Right lobe of liver (tissue), 4 donors: Measurements from ENCODE around the gene GPS1.

Source experiments
- CTCF ChIP-seq, 4 donors: fragments of 200-600 bp in 3 of 4; fragments of 450-650 bp in 1 of 4; IDR thresholded peaks; one replicate each; pipeline versions ENCODE4 v1.5.1 to v1.8.0; 2016 to 2022; ENCODE audit warnings: antibody characterized with exemption in 4 of 4, mild to moderate bottlenecking in 2 of 4
- POLR2A ChIP-seq: fragments of 450-650 bp; IDR thresholded peaks from one replicate; pipeline ENCODE4 v1.6.1; 2017; ENCODE audit warnings: antibody characterized with exemption, mild to moderate bottlenecking
- donor health status: DM: no; HTN: no; CAD: no.
- donor health status: DM: no; HTN: no; CAD: no.
- donor health status: DM: no; HTN: yes; CAD: no.

GRCh38 chr17:82090549-82091263 lies 39.0 kb downstream of the GPS1 start:
- TF ChIP-seq CTCF (IDR thresholded peaks at IDR 0.05) (no peak), POLR2A (no peak)
